ENCODE data around the gene POMT1.

Gene POMT1

DNA sequence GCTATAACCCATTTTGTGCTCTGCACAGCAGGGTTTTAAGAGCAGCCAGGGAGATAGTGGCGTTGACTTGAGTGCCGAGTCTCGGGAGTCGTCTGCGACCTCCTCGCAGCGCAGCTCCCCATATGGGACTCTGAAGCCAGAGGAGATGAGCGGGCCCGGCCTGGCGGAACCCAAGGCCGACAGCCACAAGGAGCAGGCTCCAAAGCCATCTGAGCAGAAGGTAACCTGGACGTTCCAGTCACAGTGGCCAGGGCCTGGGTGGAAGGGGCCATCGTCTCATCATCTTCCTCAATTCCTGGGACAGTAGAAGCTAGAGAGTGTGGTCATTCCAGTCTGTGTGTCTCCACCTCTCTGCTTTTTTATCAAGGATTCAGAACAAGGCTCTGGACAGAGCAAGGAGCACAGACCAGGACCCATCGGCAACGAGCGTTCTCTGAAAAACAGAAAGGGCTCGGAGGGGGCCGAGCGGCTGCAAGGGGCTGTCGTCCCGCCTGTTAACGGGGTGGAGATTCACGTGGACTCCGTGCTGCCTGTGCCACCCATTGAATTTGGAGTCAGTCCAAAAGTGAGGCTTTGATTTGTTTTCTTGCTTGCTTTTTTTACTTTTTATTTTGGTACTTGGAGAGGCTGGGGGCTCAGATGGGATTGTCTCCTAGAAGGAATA lies 20.2 kb upstream of the POMT1 start:
- Histone ChIP-seq H3K4me1 (ENCODE audit: control insufficient read depth, insufficient read depth, low read length) (no peaks in the 10 kb centered on the region), H3K9me3 (ENCODE audit: control insufficient read depth, insufficient read depth, low read depth, low read length) (no peaks in the 10 kb centered on the region), H3K36me3 (ENCODE audit: control insufficient read depth in 2 of 2, insufficient read depth in 1 of 2, low read length in 2 of 2) (peaks cover 28 to 98% of the 10 kb centered on the region in 2 experiments), H3K4me3 (ENCODE audit: low read depth, low read length) (no peak overlapping the region), H3K27ac (ENCODE audit: extremely low read depth, low read depth, low read length) (no peak overlapping the region)
- POLR2A ChIA-PET: interaction anchor here (1.6 kb wide), 1 partner anchor 110 kb away, joined by 3 read pairs; no protein-coding TSS in a partner anchor
- no peak for TF ChIP-seq ZNF510 (tag by site-specific recombination; IDR thresholded peaks at IDR 0.05; ENCODE audit: insufficient replicate concordance)
- TF ChIP-seq ZNF18 (tag by site-specific recombination; IDR thresholded peaks at IDR 0.05): no peak
- TF ChIP-seq ZNF292 (tag by site-specific recombination; IDR thresholded peaks at IDR 0.05; ENCODE audit: borderline replicate concordance, low read depth): no peak
- TF ChIP-seq KLF7 (tag by site-specific recombination; IDR thresholded peaks at IDR 0.05; ENCODE audit: borderline replicate concordance): no peak
- TF ChIP-seq, protein P1, sequence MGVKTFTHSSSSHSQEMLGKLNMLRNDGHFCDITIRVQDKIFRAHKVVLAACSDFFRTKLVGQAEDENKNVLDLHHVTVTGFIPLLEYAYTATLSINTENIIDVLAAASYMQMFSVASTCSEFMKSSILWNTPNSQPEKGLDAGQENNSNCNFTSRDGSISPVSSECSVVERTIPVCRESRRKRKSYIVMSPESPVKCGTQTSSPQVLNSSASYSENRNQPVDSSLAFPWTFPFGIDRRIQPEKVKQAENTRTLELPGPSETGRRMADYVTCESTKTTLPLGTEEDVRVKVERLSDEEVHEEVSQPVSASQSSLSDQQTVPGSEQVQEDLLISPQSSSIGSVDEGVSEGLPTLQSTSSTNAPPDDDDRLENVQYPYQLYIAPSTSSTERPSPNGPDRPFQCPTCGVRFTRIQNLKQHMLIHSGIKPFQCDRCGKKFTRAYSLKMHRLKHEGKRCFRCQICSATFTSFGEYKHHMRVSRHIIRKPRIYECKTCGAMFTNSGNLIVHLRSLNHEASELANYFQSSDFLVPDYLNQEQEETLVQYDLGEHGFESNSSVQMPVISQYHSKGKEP (tag by site-specific recombination; IDR thresholded peaks at IDR 0.05): no peak
- no peak for TF ChIP-seq ZNF24 (tag by site-specific recombination; IDR thresholded peaks at IDR 0.05)
- TF ChIP-seq ZNF433 (tag by site-specific recombination; IDR thresholded peaks at IDR 0.05; ENCODE audit: low read depth): no peak
- TF ChIP-seq ZNF660 (tag by site-specific recombination; IDR thresholded peaks at IDR 0.05): no peak
- no peak for TF ChIP-seq ZBTB7A (tag by site-specific recombination; IDR thresholded peaks at IDR 0.05; ENCODE audit: low read depth)
- TF ChIP-seq ZBTB20 (tag by site-specific recombination; IDR thresholded peaks at IDR 0.05): no peak
- no peak for TF ChIP-seq ZNF521 (tag by site-specific recombination; IDR thresholded peaks at IDR 0.05)
- no peak for TF ChIP-seq ZNF16 (tag by site-specific recombination; IDR thresholded peaks at IDR 0.05; ENCODE audit: low read depth)
- TF ChIP-seq ZNF626 (tag by site-specific recombination; IDR thresholded peaks at IDR 0.05): no peak
- no peak for TF ChIP-seq ZNF664 (tag by site-specific recombination; IDR thresholded peaks at IDR 0.05)
- TF ChIP-seq, protein P2, sequence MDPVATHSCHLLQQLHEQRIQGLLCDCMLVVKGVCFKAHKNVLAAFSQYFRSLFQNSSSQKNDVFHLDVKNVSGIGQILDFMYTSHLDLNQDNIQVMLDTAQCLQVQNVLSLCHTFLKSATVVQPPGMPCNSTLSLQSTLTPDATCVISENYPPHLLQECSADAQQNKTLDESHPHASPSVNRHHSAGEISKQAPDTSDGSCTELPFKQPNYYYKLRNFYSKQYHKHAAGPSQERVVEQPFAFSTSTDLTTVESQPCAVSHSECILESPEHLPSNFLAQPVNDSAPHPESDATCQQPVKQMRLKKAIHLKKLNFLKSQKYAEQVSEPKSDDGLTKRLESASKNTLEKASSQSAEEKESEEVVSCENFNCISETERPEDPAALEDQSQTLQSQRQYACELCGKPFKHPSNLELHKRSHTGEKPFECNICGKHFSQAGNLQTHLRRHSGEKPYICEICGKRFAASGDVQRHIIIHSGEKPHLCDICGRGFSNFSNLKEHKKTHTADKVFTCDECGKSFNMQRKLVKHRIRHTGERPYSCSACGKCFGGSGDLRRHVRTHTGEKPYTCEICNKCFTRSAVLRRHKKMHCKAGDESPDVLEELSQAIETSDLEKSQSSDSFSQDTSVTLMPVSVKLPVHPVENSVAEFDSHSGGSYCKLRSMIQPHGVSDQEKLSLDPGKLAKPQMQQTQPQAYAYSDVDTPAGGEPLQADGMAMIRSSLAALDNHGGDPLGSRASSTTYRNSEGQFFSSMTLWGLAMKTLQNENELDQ (tag by site-specific recombination; IDR thresholded peaks at IDR 0.05; ENCODE audit: low read depth): no peak
- TF ChIP-seq ZNF350 (tag by site-specific recombination; IDR thresholded peaks at IDR 0.05): no peak
- no peak for TF ChIP-seq ZNF169 (tag by site-specific recombination; IDR thresholded peaks at IDR 0.05)
- TF ChIP-seq, protein P3, sequence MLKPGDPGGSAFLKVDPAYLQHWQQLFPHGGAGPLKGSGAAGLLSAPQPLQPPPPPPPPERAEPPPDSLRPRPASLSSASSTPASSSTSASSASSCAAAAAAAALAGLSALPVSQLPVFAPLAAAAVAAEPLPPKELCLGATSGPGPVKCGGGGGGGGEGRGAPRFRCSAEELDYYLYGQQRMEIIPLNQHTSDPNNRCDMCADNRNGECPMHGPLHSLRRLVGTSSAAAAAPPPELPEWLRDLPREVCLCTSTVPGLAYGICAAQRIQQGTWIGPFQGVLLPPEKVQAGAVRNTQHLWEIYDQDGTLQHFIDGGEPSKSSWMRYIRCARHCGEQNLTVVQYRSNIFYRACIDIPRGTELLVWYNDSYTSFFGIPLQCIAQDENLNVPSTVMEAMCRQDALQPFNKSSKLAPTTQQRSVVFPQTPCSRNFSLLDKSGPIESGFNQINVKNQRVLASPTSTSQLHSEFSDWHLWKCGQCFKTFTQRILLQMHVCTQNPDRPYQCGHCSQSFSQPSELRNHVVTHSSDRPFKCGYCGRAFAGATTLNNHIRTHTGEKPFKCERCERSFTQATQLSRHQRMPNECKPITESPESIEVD (tag by site-specific recombination; IDR thresholded peaks at IDR 0.05): no peak
- no peak for TF ChIP-seq ZNF239 (tag by site-specific recombination; IDR thresholded peaks at IDR 0.05)
- CTCF ChIA-PET: interaction anchor here (0.6 to 4.5 kb wide), 4 partner anchors 8 to 258 kb away, joined by 3 to 26 read pairs (median 4); no protein-coding TSS in a partner anchor
